MM.1S (cell line): Measurements from ENCODE around the gene STK32C.

Experiments
- DNase-seq: peaks from one replicate; pipeline ENCODE4 v3.0.0-alpha.2; 2015
- H2AFZ ChIP-seq: fragments of 300-600 bp; sonication (generic); 2 replicates; pipeline ENCODE4 v1.6.0; 2016; ENCODE audit warnings: antibody characterized with exemption, low read length
- H3F3A ChIP-seq: fragments of 300-600 bp; sonication (generic); 2 replicates; pipeline ENCODE4 v1.6.1; 2016; ENCODE audit warnings: mild to moderate bottlenecking, antibody characterized with exemption, low read length, moderate library complexity, mixed read lengths; ENCODE audit not compliant: insufficient read depth
- H3K27ac ChIP-seq: fragments of 300-600 bp; sonication (generic); 2 replicates; pipeline ENCODE4 v1.5.1; 2016; ENCODE audit warnings: mild to moderate bottlenecking, low read length
- H3K27me3 ChIP-seq: fragments of 300-600 bp; sonication (generic); replicated peaks from 2 replicates; pipeline ENCODE4 v1.6.0; 2016; ENCODE audit warnings: low read length; ENCODE audit not compliant: insufficient read depth
- H3K36me3 ChIP-seq: fragments of 300-600 bp; sonication (generic); replicated peaks from 2 replicates; pipeline ENCODE4 v1.6.1; 2016; ENCODE audit warnings: mild to moderate bottlenecking, low read length, mixed read lengths; ENCODE audit not compliant: insufficient read depth
- H3K4me1 ChIP-seq: fragments of 300-600 bp; sonication (generic); 2 replicates; pipeline ENCODE4 v1.6.1; 2016; ENCODE audit warnings: low read length, mixed read lengths
- H3K4me2 ChIP-seq: fragments of 300-600 bp; sonication (generic); 2 replicates; pipeline ENCODE4 v1.6.0; 2016; ENCODE audit warnings: low read depth, low read length
- H3K4me3 ChIP-seq: fragments of 300-600 bp; sonication (generic); 2 replicates; pipeline ENCODE4 v1.5.1; 2016; ENCODE audit warnings: low read length, mixed read lengths
- H3K79me2 ChIP-seq: fragments of 300-600 bp; sonication (generic); 2 replicates; pipeline ENCODE4 v1.6.1; 2016; ENCODE audit warnings: mixed run types, low read length, mixed read lengths
- H3K9ac ChIP-seq: fragments of 300-600 bp; sonication (generic); 2 replicates; pipeline ENCODE4 v1.6.1; 2016; ENCODE audit warnings: low read length, mixed read lengths
- H3K9me2 ChIP-seq: fragments of 300-600 bp; sonication (generic); replicated peaks from 2 replicates; pipeline ENCODE4 v1.6.1; 2016; ENCODE audit warnings: mild to moderate bottlenecking, low read length, mixed read lengths; ENCODE audit not compliant: insufficient read depth
- H3K9me3 ChIP-seq: fragments of 300-600 bp; sonication (generic); replicated peaks from 2 replicates; pipeline ENCODE4 v1.6.1; 2016; ENCODE audit warnings: mild to moderate bottlenecking, low read length, mixed read lengths; ENCODE audit not compliant: insufficient read depth
- H4K20me1 ChIP-seq: fragments of 300-600 bp; sonication (generic); 2 replicates; pipeline ENCODE4 v1.6.1; 2016; ENCODE audit warnings: mild to moderate bottlenecking, low read length, moderate library complexity, mixed read lengths; ENCODE audit not compliant: insufficient read depth
- CTCF ChIP-seq: fragments of 300-600 bp; sonication (generic); IDR thresholded peaks from 2 replicates; pipeline ENCODE4 v1.5.1; 2016; ENCODE audit warnings: antibody characterized with exemption, low read length, mixed read lengths
- EZH2 ChIP-seq: fragments of 300-600 bp; sonication (generic); optimal IDR thresholded peaks from 2 replicates; pipeline ENCODE3; 2017; ENCODE audit warnings: low read depth, mild to moderate bottlenecking, antibody characterized with exemption, low read length, mixed read lengths
- EZH2phosphoT487 ChIP-seq: fragments of 300-600 bp; sonication (generic); IDR thresholded peaks from 2 replicates; pipeline ENCODE4 v1.6.1; 2018; ENCODE audit warnings: antibody characterized with exemption, low read length

The STK32C gene

GRCh38 chr10:132351611-132352010, 43.9 kb upstream of the STK32C start:
- no peak for DNase-seq
- Histone ChIP-seq H3F3A (no peaks in the 10 kb centered on the region), H4K20me1 (no peaks in the 10 kb centered on the region), H3K27me3 (no peaks in the 10 kb centered on the region), H3K4me2 (no peak overlapping the region), H3K27ac (no peak overlapping the region), H3K79me2 (no peaks in the 10 kb centered on the region), H3K36me3 (no peaks in the 10 kb centered on the region), H3K9me2 (no peaks in the 10 kb centered on the region), H3K4me3 (no peak overlapping the region), H3K9me3 (no peaks in the 10 kb centered on the region), H3K4me1 (no peaks in the 10 kb centered on the region), H2AFZ (no peak overlapping the region), H3K9ac (no peak overlapping the region)
- TF ChIP-seq CTCF (no peak), EZH2 (no peak), EZH2phosphoT487 (no peak)

GRCh38 chr10:132350946-132351345, 43.2 kb upstream of the STK32C start:
- TF ChIP-seq EZH2phosphoT487: no peak
- no peak for TF ChIP-seq EZH2
- TF ChIP-seq CTCF: no peak

GRCh38 chr10:132350391-132350790, 42.6 kb upstream of the STK32C start:
- Histone ChIP-seq H3K9me2 (no peaks in the 10 kb centered on the region), H3K4me2 (no peak overlapping the region), H3K4me3 (no peak overlapping the region), H3K27me3 (no peaks in the 10 kb centered on the region), H4K20me1 (no peaks in the 10 kb centered on the region), H3K79me2 (no peaks in the 10 kb centered on the region), H3K27ac (no peak overlapping the region), H2AFZ (no peak overlapping the region), H3K4me1 (no peaks in the 10 kb centered on the region), H3F3A (no peaks in the 10 kb centered on the region), H3K9me3 (no peaks in the 10 kb centered on the region), H3K9ac (no peak overlapping the region), H3K36me3 (no peaks in the 10 kb centered on the region)
- TF ChIP-seq EZH2: no peak
- TF ChIP-seq EZH2phosphoT487: no peak
- TF ChIP-seq CTCF: no peak
- no peak for DNase-seq

More at GRCh38 chr10:132350946-132351345, 43.2 kb upstream of the STK32C start:
- Histone ChIP-seq H3K9ac (no peak overlapping the region), H3K27me3 (no peaks in the 10 kb centered on the region), H3K4me2 (no peak overlapping the region), H3K4me3 (no peak overlapping the region), H3F3A (no peaks in the 10 kb centered on the region), H2AFZ (no peak overlapping the region), H3K4me1 (no peaks in the 10 kb centered on the region), H3K9me3 (no peaks in the 10 kb centered on the region), H3K36me3 (no peaks in the 10 kb centered on the region), H4K20me1 (no peaks in the 10 kb centered on the region), H3K27ac (no peak overlapping the region), H3K9me2 (no peaks in the 10 kb centered on the region), H3K79me2 (no peaks in the 10 kb centered on the region)
- DNase-seq: no peak
